Neural progenitor cell (in vitro differentiated cells): ENCODE data around the gene PSPH. TPM values are rescaled to one million over a fixed set of nuclear protein-coding genes. Genes with fewer than 3 reads are reported as not detected.
"Not testable (repeated sequence)": the region's sequence is repeated elsewhere in the genome, so short reads cannot be mapped to it uniquely, and the experiment has no call there.

ENCODE experiments used
- DNase-seq: peaks from one replicate; pipeline ENCODE4 v3.0.0-alpha.2; 2016; ENCODE audit warnings: low spot score
- H2AFZ ChIP-seq: fragments of 200-600 bp; sonication (generic); replicated peaks from 2 replicates; pipeline ENCODE4 v1.6.1; 2016; ENCODE audit warnings: antibody characterized with exemption
- H3F3A ChIP-seq: fragments of 200-600 bp; sonication (generic); 2 replicates; pipeline ENCODE4 v1.6.1; 2016; ENCODE audit warnings: antibody characterized with exemption, low read depth
- H3K27ac ChIP-seq: fragments of 200-600 bp; sonication (generic); 2 replicates; pipeline ENCODE4 v1.5.1; 2016; ENCODE audit warnings: mild to moderate bottlenecking
- H3K27me3 ChIP-seq: fragments of 200-600 bp; sonication (generic); 2 replicates; pipeline ENCODE4 v1.6.1; 2016; ENCODE audit warnings: mild to moderate bottlenecking, moderate library complexity
- H3K36me3 ChIP-seq: fragments of 200-600 bp; sonication (generic); 2 replicates; pipeline ENCODE4 v1.5.1; 2016
- H3K4me1 ChIP-seq: fragments of 200-600 bp; sonication (generic); 2 replicates; pipeline ENCODE4 v1.6.1; 2016; ENCODE audit warnings: mixed run types
- H3K4me2 ChIP-seq: fragments of 200-600 bp; sonication (generic); 2 replicates; pipeline ENCODE4 v1.6.1; 2016
- H3K4me3 ChIP-seq: fragments of 200-600 bp; sonication (generic); 2 replicates; pipeline ENCODE4 v1.5.1; 2016
- H3K79me2 ChIP-seq: fragments of 200-600 bp; sonication (generic); 2 replicates; pipeline ENCODE4 v1.6.1; 2016; ENCODE audit warnings: low read depth
- H3K9ac ChIP-seq: fragments of 200-600 bp; sonication (generic); 2 replicates; pipeline ENCODE4 v1.6.1; 2016
- H3K9me3 ChIP-seq: fragments of 200-600 bp; sonication (generic); 2 replicates; pipeline ENCODE4 v1.5.1; 2016; ENCODE audit warnings: low read depth
- H4K20me1 ChIP-seq: fragments of 200-600 bp; sonication (generic); 2 replicates; pipeline ENCODE4 v1.6.1; 2016; ENCODE audit warnings: low read depth
- H3K27ac Mint-ChIP-seq: 3 replicates; pipeline ENCODE4 v1.8.0; 2021; ENCODE audit warnings: mixed read lengths
- H3K27me3 Mint-ChIP-seq: 2 replicates; pipeline ENCODE4 v1.8.0; 2022; ENCODE audit warnings: low read depth, mild to moderate bottlenecking, inconsistent platforms, moderate library complexity, mixed read lengths; ENCODE audit not compliant: insufficient read depth
- H3K36me3 Mint-ChIP-seq: 3 replicates; pipeline ENCODE4 v1.8.0; 2021; ENCODE audit warnings: mixed read lengths
- H3K4me1 Mint-ChIP-seq: 3 replicates; pipeline ENCODE4 v1.8.0; 2021; ENCODE audit warnings: mixed read lengths
- H3K4me3 Mint-ChIP-seq: 3 replicates; pipeline ENCODE4 v1.8.0; 2021; ENCODE audit warnings: mild to moderate bottlenecking, moderate library complexity, mixed read lengths
- H3K9me3 Mint-ChIP-seq: 3 replicates; pipeline ENCODE4 v1.8.0; 2020; ENCODE audit warnings: mixed read lengths
- EZH2 ChIP-seq: fragments of 200-600 bp; sonication (generic); IDR thresholded peaks from 2 replicates; pipeline ENCODE4 v1.6.1; 2017; ENCODE audit warnings: antibody characterized with exemption, mild to moderate bottlenecking, moderate library complexity
- EZH2phosphoT487 ChIP-seq: fragments of 200-600 bp; sonication (generic); IDR thresholded peaks from 2 replicates; pipeline ENCODE4 v1.6.1; 2017; ENCODE audit warnings: antibody characterized with exemption
- total RNA-seq: library from RNA; depleted of rRNA; stranded (reverse); fragments of >200 nt; gene quantifications from 2 replicates; pipeline ENCODE4 v1.2.3, GENCODE V29; 2015; ENCODE audit warnings: low replicate concordance
- TF ChIP-seq, protein P1 (sequence below): fragments of 200-600 bp; sonication (generic); IDR thresholded peaks from 2 replicates; pipeline ENCODE4 v1.5.1; 2017; ENCODE audit warnings: antibody characterized with exemption, mild to moderate bottlenecking

PSPH gene
- total RNA-seq, 1 donor from 2014 or later: 54.9 TPM

DNA sequence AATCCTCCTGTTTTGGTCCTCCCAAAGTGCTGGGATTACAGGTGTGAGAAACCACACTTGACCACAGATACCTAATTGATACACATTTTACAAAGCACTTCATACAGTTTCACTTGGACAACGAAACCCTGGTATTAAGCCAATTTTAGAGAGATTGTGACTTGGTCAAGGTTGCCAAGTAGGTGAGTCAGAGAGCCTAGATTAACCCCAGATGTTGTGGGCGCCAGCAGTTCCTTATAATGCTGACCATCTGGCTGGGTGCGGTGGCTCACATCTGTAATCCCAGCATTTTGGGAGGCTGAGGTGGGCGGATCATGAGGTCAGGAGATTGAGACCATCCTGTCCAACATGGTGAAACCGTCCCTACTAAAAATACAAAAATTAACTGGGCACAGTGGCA is 46.5 kb upstream of the PSPH start:
- H4K20me1 ChIP-seq: no peaks in the 10 kb centered on the region
- Mint-ChIP-seq H3K9me3 (no peaks in the 10 kb centered on the region), H3K27ac (no peak overlapping the region)

DNA sequence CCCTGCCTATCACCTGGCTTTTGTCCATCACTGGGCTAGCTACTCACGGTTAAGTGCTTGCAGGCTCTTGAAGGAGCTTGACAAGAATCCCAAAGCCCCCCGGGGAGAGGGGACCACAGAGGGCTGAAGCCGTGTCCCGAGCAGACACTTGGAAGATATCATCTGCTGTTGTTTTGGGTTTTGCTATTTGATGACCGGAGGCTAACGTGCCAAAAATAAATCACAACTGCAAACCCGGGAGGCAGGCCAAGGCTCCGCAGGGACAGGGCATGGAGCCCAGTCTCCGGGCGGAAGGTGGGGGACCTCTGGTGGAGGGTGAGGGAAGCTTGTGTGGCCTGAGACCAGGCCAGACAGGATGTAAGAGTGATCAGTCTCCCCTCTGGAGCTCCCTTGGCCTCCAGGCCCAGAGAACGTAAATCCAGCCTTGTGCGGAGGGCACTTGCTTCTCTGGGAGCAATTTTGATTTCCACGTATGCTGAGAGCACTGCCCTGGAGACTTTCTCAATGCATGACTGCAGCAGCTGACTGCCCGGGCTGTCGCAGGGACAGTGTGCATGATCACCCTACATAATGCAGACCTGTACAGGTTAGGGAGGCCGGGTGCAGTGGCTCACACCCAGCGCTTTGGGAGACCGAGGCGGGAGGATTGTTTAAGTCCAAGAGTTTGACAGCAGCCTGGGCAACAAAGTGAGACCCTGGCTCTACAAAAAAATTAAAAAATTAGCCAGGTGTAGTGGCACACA is 41.7 kb upstream of the PSPH start, which contains the start of gene PHKG1:
Gene PHKG1, minus strand, starts transcription at position 164 of the 743 bp plus-strand sequence. CDS start 4,011 bp downstream, outside the sequence.
- Histone ChIP-seq H3K4me2 (no peak within 1 kb of the TSS), H3K9ac (no peak within 1 kb of the TSS)

More for the DNA sequence above, 46.5 kb upstream of the PSPH start:
- H3K27me3 ChIP-seq: no peaks in the 10 kb centered on the region
- no peak for DNase-seq
- H3K27me3 Mint-ChIP-seq: peaks cover 2% of the 10 kb centered on the region
- H3K36me3 Mint-ChIP-seq: peaks cover 12% of the 10 kb centered on the region
- no peak overlapping the region for H3K27ac ChIP-seq
- no peaks in the 10 kb centered on the region for H3F3A ChIP-seq
- TF ChIP-seq EZH2phosphoT487: no peak
- TF ChIP-seq, protein P1, sequence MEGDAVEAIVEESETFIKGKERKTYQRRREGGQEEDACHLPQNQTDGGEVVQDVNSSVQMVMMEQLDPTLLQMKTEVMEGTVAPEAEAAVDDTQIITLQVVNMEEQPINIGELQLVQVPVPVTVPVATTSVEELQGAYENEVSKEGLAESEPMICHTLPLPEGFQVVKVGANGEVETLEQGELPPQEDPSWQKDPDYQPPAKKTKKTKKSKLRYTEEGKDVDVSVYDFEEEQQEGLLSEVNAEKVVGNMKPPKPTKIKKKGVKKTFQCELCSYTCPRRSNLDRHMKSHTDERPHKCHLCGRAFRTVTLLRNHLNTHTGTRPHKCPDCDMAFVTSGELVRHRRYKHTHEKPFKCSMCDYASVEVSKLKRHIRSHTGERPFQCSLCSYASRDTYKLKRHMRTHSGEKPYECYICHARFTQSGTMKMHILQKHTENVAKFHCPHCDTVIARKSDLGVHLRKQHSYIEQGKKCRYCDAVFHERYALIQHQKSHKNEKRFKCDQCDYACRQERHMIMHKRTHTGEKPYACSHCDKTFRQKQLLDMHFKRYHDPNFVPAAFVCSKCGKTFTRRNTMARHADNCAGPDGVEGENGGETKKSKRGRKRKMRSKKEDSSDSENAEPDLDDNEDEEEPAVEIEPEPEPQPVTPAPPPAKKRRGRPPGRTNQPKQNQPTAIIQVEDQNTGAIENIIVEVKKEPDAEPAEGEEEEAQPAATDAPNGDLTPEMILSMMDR: no peak
- no peak for TF ChIP-seq EZH2
- H3K4me3 Mint-ChIP-seq: no peak overlapping the region
- H3K4me2 ChIP-seq: no peak overlapping the region
- H2AFZ ChIP-seq: no peak overlapping the region
- H3K36me3 ChIP-seq: no peaks in the 10 kb centered on the region
- no peaks in the 10 kb centered on the region for H3K79me2 ChIP-seq
- no peaks in the 10 kb centered on the region for H3K4me1 ChIP-seq
- no peak overlapping the region for H3K4me3 ChIP-seq
- no peaks in the 10 kb centered on the region for H3K4me1 Mint-ChIP-seq
- H3K9me3 ChIP-seq: no peaks in the 10 kb centered on the region
- H3K9ac ChIP-seq: no peak overlapping the region

DNA sequence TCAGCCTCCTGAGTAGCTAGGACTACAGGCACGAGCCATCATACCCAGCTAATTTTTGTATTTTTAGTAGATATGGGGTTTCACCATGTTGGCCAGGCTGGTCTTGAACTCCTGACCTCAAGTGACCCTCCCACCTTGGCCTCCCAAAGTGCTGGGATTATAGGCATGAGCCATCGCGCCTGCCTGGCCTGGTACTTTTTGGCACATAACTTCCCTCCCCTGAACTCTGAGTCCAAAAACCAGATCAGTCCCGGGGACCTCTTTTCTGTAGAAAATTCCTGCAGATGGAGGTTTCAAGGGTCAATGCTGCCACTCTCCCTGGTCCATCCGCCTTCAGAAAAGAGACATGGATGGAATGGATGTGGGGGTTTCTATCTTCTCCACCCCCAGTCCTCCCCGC is 41.1 kb upstream of the PSPH start:
- not testable (repeated sequence) for H3K4me1 ChIP-seq, H3K4me2 ChIP-seq, H3K4me3 ChIP-seq

More for the DNA sequence above, 41.7 kb upstream of the PSPH start, which contains the start of gene PHKG1:
- Mint-ChIP-seq H3K9me3 (no peaks in the 10 kb centered on the region), H3K27me3 (peaks cover 5% of the 10 kb centered on the region), H3K36me3 (peaks cover 4% of the 10 kb centered on the region), H3K27ac (peak within 1 kb of the TSS; percentile 53), H3K4me3 (no peak within 1 kb of the TSS), H3K4me1 (no peaks in the 10 kb centered on the region)
- H3K4me3 ChIP-seq: no peak within 1 kb of the TSS
- no peaks in the 10 kb centered on the region for H3K27me3 ChIP-seq
- TF ChIP-seq EZH2: no peak
- TF ChIP-seq, protein P1: peak; percentile 28
- no peak within 1 kb of the TSS for H3K27ac ChIP-seq
- no peak within 1 kb of the TSS for H2AFZ ChIP-seq
- no peaks in the 10 kb centered on the region for H3K4me1 ChIP-seq
- no peak for DNase-seq
- H3F3A ChIP-seq: no peaks in the 10 kb centered on the region
- no peaks in the 10 kb centered on the region for H4K20me1 ChIP-seq
- no peaks in the 10 kb centered on the region for H3K79me2 ChIP-seq
- no peaks in the 10 kb centered on the region for H3K9me3 ChIP-seq
- H3K36me3 ChIP-seq: no peaks in the 10 kb centered on the region

DNA sequence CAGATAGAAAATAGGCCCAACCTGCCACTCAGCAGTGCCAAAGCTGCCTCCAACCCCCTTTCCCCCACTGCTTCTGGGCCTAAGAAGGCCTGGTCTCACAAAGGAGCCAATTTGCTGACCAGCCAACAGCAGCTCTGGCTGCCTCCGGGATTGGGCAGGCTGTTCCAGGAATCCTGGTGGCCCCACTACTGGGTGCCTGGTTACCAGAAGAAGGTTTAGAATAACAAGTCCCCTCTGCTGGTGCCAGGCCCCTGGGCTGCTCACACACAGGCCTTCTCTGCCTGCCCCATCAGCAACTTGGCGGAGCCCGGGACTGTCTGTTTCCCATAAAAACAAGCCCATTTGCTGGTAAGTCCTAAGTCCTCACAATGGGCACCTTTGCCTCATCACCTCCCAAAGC is 40.3 kb upstream of the PSPH start:
- Histone ChIP-seq H2AFZ (no peak overlapping the region), H3K9me3 (no peaks in the 10 kb centered on the region), H3K4me1 (no peaks in the 10 kb centered on the region), H3K27me3 (no peaks in the 10 kb centered on the region), H3F3A (no peaks in the 10 kb centered on the region), H3K4me2 (no peak overlapping the region), H3K9ac (no peak overlapping the region), H4K20me1 (no peaks in the 10 kb centered on the region), H3K79me2 (no peaks in the 10 kb centered on the region), H3K27ac (no peak overlapping the region), H3K36me3 (no peaks in the 10 kb centered on the region), H3K4me3 (no peak overlapping the region)
- H3K9me3 Mint-ChIP-seq: no peaks in the 10 kb centered on the region
- no peak for DNase-seq
- peaks cover 4% of the 10 kb centered on the region for H3K36me3 Mint-ChIP-seq
- no peak overlapping the region for H3K27ac Mint-ChIP-seq
- peaks cover 3% of the 10 kb centered on the region for H3K27me3 Mint-ChIP-seq
- TF ChIP-seq, protein P1: no peak
- no peak for TF ChIP-seq EZH2
- TF ChIP-seq EZH2phosphoT487: no peak
- no peak overlapping the region for H3K4me3 Mint-ChIP-seq
- H3K4me1 Mint-ChIP-seq: no peaks in the 10 kb centered on the region

More for the DNA sequence above, 41.1 kb upstream of the PSPH start:
- H3K36me3 Mint-ChIP-seq, H3K79me2 ChIP-seq, H3K36me3 ChIP-seq, H3K27me3 Mint-ChIP-seq, H3K9ac ChIP-seq, H3K4me1 Mint-ChIP-seq, H3K9me3 ChIP-seq, H3K4me3 Mint-ChIP-seq, H3K27me3 ChIP-seq, H4K20me1 ChIP-seq, H2AFZ ChIP-seq, H3K27ac ChIP-seq, H3F3A ChIP-seq, H3K27ac Mint-ChIP-seq, DNase-seq, H3K9me3 Mint-ChIP-seq: not testable (repeated sequence)
